Measurements from ENCODE around the gene SURF2. TPM values are rescaled to one million over a fixed set of nuclear protein-coding genes. Genes with fewer than 3 reads are reported as not detected.
"Not testable (repeated sequence)": the region's sequence is repeated elsewhere in the genome, so short reads cannot be mapped to it uniquely, and the experiment has no call there.

The SURF2 gene
- total RNA-seq, 1 donor from 2014 or later, result 15.4 TPM

GRCh38 chr9:133320421-133320881 lies 35.9 kb upstream of the SURF2 start:
- Mint-ChIP-seq H3K9me3 (ENCODE audit: unreplicated experiment) (no peaks in the 10 kb centered on the region), H3K4me3 (ENCODE audit: unreplicated experiment) (no peak overlapping the region), H3K36me3 (ENCODE audit: unreplicated experiment) (no peaks in the 10 kb centered on the region), H3K27me3 (ENCODE audit: unreplicated experiment) (peaks cover 3% of the 10 kb centered on the region), H3K27ac (ENCODE audit: unreplicated experiment) (no peak overlapping the region), H3K4me1 (ENCODE audit: unreplicated experiment) (no peaks in the 10 kb centered on the region)
- no peak for TF ChIP-seq CTCF (IDR thresholded peaks at IDR 0.05)
- no peak for DNase-seq (ENCODE audit: extremely low spot score, unreplicated experiment)

- no peak overlapping the region for H3K4me3 Mint-ChIP-seq (ENCODE audit: unreplicated experiment)
- no peak overlapping the region for H3K27ac Mint-ChIP-seq (ENCODE audit: unreplicated experiment)
- H3K4me1 Mint-ChIP-seq (ENCODE audit: unreplicated experiment), result no peaks in the 10 kb centered on the region
- H3K9me3 Mint-ChIP-seq (ENCODE audit: unreplicated experiment), result no peaks in the 10 kb centered on the region
- no peaks in the 10 kb centered on the region for H3K27me3 Mint-ChIP-seq (ENCODE audit: unreplicated experiment)
- H3K36me3 Mint-ChIP-seq (ENCODE audit: unreplicated experiment), result no peaks in the 10 kb centered on the region
- DNase-seq (ENCODE audit: extremely low spot score, unreplicated experiment), result no peak
- TF ChIP-seq CTCF (IDR thresholded peaks at IDR 0.05), result no peak
These were observed 34.9 kb upstream of the SURF2 start for GRCh38 chr9:133321411-133321935.

GRCh38 chr9:133322701-133323100 lies 33.6 kb upstream of the SURF2 start:
- no peaks in the 10 kb centered on the region for H3K27me3 Mint-ChIP-seq (ENCODE audit: unreplicated experiment)
- no peaks in the 10 kb centered on the region for H3K4me1 Mint-ChIP-seq (ENCODE audit: unreplicated experiment)
- no peak overlapping the region for H3K27ac Mint-ChIP-seq (ENCODE audit: unreplicated experiment)
- no peaks in the 10 kb centered on the region for H3K36me3 Mint-ChIP-seq (ENCODE audit: unreplicated experiment)
- H3K4me3 Mint-ChIP-seq (ENCODE audit: unreplicated experiment), result no peak overlapping the region
- H3K9me3 Mint-ChIP-seq (ENCODE audit: unreplicated experiment), result no peaks in the 10 kb centered on the region
- no peak for DNase-seq (ENCODE audit: extremely low spot score, unreplicated experiment)
- no peak for TF ChIP-seq CTCF (IDR thresholded peaks at IDR 0.05)

GRCh38 chr9:133323211-133323610 lies 33.1 kb upstream of the SURF2 start:
- no peak overlapping the region for H3K27ac Mint-ChIP-seq (ENCODE audit: unreplicated experiment)
- H3K36me3 Mint-ChIP-seq (ENCODE audit: unreplicated experiment), result no peaks in the 10 kb centered on the region
- no peak for TF ChIP-seq CTCF (IDR thresholded peaks at IDR 0.05)
- H3K4me1 Mint-ChIP-seq (ENCODE audit: unreplicated experiment), result no peaks in the 10 kb centered on the region
- no peaks in the 10 kb centered on the region for H3K27me3 Mint-ChIP-seq (ENCODE audit: unreplicated experiment)
- H3K9me3 Mint-ChIP-seq (ENCODE audit: unreplicated experiment), result no peaks in the 10 kb centered on the region
- no peak for DNase-seq (ENCODE audit: extremely low spot score, unreplicated experiment)
- no peak overlapping the region for H3K4me3 Mint-ChIP-seq (ENCODE audit: unreplicated experiment)

GRCh38 chr9:133323991-133324703 lies 32.2 kb upstream of the SURF2 start:
- Mint-ChIP-seq H3K4me1 (ENCODE audit: unreplicated experiment) (no peaks in the 10 kb centered on the region), H3K4me3 (ENCODE audit: unreplicated experiment) (no peak overlapping the region), H3K36me3 (ENCODE audit: unreplicated experiment) (no peaks in the 10 kb centered on the region), H3K9me3 (ENCODE audit: unreplicated experiment) (no peaks in the 10 kb centered on the region), H3K27ac (ENCODE audit: unreplicated experiment) (no peak overlapping the region), H3K27me3 (ENCODE audit: unreplicated experiment) (no peaks in the 10 kb centered on the region)
- TF ChIP-seq CTCF (IDR thresholded peaks at IDR 0.05), result no peak
- DNase-seq (ENCODE audit: extremely low spot score, unreplicated experiment), result no peak

- DNase-seq (ENCODE audit: extremely low spot score, unreplicated experiment); H3K4me1 Mint-ChIP-seq (ENCODE audit: unreplicated experiment); H3K9me3 Mint-ChIP-seq (ENCODE audit: unreplicated experiment); H3K27ac Mint-ChIP-seq (ENCODE audit: unreplicated experiment); H3K27me3 Mint-ChIP-seq (ENCODE audit: unreplicated experiment); H3K4me3 Mint-ChIP-seq (ENCODE audit: unreplicated experiment): not testable (repeated sequence)
- peaks cover 13% of the 10 kb centered on the region for H3K36me3 Mint-ChIP-seq (ENCODE audit: unreplicated experiment)
These were observed 29.3 kb upstream of the SURF2 start for GRCh38 chr9:133327021-133327420.

Measured in osteocyte (in vitro differentiated cells).